HG02759 (cell line): ENCODE results near the gene ZNF593OS.

ENCODE experiments used
- ATAC-seq: cut with Tn5 transposase; IDR thresholded peaks from one replicate; pipeline ENCODE4 v1.9.1; 2021; ENCODE audit warnings: mild to moderate bottlenecking, moderate library complexity; ENCODE audit not compliant: unreplicated experiment

Gene ZNF593OS

DNA sequence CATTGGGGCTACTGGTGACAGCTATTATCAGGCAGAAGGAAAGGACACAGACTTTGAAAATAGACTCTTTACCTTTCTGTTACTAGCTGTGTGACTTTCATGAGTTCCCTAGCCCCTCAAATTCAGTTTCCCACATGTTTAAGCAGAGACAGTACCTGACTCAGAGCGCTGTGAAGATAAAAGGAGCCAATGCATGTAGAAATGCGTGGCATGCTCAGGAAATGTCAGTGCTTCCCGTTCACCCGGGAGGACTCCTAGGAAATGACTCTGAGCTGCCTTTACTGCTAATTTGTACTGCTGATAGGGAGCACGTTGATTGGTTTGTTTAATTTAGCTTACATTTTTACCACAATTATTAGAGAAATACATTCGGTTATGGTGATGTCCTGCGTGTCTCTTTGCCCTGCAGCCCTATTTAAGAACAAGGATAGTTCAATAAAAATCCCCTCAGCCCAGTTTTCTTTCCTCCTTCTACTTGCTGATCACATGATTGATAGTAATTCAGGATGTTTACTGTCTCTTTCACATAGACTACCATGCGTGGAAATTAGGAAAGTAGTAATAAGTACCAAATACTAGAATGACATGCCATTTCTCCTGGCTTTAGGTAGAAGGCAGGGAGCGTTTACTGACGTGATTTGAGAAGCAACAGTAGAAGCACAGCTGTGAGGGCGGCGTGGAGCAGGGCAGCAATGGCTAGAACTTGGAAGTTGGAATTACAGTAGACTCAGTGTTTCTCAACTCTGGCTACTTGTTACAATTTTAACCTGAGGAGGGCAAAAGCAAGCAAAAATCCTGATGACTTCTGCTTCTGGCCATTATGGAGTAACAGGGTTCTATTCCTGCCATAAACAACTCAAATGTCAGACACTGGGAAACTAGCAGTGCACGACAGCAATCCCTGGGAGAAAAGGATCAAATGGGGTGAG is 44.1 kb downstream of the ZNF593OS start:
- no peak for ATAC-seq

DNA sequence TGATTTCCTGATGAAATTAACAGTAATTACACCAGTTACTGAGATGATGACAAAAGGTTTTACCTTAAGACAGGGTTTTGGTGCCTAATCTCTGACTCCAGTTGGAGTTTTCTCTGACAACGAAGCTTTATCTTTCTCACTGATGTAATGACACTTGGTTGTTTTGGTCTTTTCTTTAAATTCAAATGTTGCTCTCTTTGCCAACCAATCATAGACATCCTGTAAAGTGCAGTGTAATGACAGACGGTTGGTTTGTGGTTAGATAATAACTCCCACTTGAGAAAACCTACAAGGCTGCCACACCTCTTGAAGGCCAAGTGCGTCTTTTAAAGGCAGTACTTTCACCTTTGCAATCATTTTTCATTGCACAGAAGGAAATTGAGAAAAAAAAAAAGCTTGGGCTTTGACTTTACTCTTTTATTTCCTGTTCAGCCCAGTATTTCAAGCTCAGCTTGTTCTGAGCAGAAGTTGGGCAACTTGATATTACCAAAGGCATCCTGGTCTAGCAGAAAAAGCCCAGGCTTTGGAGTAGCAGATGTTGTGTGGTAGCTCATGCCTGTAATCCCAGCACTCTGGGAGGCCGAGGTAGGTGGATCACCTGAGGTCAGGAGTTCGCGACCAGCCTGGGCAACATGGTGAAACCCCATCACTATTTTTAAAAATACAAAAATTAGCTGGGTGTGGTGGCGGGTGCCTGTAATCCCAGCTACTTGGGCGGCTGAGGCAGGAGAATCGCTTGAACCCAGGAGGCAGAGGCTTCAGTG is 45.1 kb downstream of the ZNF593OS start:
- peak; percentile 55 for ATAC-seq

DNA sequence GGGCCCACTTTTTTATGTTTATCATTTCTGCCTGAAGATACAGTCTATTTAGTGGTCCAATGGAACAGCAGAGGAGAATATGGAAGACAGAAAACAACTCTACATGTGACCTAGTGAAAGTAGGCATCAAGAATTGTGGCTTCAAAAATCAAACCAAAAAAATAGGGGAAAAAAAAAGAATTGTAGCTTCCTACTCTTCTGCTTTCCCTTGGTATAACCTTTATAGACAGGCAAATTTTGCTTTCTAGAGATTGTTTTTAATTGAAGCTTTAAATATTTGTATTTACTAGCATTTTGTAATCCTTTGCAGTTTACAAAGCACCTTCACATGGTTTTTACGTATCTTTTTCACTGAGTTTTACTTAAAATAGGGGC is 45.7 kb downstream of the ZNF593OS start:
- ATAC-seq, result no peak

DNA sequence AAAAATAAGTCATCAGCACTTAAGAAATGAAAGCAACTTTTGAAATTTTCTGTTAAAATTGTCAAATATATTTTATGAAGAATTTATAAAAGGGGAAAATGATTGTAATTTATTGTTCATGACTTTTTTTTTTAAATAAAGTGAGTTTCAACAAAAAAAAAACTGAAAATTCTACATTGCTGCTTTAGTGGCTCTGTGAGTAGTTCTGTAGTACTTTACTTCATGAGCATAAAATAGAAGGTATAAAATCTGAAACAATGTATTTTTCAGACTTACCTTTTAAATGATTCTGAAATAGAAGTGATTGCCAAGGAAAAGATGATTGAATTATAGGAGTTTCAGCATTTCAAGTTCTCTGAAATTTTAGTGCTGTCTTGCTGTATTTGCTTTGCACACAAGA is 46.2 kb downstream of the ZNF593OS start:
- no peak for ATAC-seq

DNA sequence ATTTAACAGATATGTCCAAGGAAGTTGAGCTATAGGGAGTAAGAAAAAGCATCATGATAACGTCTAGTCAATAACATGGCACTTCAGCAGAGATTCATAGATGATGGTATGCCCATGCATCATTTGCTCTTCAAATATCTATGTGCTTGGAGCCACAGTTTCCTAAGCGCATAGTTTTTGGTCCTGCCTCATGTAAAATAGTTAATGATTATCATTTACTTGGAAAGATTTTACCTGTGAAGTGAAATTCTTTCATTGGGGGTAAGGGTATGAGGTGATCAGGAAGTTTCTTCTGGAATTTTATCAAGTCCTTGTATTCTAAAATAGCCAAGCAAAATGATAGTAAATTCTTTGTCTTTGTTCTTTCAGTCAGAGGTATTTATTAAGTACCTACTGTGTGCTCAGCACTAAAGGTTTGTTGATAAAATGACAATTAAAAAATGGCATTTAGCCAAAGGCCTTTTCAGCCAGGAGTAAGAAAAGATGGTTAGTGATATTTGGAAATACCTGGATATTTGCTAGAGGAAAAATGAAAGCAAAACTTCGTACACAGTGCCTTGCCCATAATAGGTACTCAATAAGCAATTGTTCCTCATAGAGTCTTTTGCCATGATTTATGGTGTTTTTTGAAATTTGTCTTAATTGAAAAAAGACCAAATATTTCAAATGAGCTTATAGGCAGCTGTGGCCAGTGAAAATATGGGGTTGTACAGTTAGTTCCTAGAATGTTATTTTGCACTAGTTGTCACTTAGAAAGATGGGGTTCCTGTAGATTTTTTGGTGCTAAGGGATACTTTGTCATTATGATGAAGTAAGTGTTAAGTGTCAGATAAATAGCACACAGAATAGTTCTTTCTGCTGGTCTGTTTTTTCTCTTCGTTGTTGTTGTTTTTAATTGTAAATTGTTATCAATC is 47.0 kb downstream of the ZNF593OS start:
- ATAC-seq, result no peak

DNA sequence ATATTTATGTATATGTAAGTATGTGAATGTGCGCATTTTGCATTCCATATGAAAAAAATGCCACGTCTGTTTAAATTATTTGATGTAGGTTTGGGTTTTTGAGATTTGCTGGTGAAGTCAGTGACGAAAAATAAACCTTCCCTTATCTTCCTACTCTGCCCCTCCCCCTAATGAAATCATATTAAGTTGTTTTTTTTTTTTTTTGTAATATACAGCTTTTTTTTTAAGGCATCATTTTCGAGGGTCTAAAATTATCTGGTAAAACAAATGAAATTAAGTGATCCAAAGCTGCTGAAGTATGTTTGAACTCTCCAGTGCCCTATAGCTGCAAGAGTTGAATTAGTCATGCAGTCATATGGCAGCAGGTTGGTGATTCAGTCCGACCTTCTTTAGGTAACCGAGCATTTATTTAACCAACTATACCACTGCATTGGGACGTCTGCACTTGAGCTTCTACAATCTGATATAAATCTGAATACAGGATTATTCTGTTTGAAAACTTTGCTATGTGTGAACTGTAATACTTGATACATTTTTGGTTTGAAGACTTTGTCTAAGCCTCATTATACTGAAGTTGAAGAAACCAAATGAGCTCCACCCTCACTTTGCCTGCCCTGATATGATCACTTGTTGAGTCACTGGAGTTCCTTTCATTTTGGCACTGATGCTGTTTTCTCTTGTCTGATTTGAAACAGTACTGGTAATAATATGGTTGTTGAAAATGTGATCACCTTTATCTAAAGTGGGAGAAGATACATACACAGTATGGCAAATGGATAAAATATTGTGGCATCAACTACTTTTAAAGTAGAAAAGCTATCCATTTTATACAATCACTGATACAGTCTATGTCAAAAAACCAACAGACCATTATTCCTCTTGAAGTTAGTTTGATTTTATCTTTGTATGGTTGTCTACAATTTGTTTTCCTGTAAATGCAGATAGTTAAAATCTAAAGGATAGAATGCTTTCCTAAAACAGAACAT is 48.4 kb downstream of the ZNF593OS start:
- ATAC-seq, result no peak

DNA sequence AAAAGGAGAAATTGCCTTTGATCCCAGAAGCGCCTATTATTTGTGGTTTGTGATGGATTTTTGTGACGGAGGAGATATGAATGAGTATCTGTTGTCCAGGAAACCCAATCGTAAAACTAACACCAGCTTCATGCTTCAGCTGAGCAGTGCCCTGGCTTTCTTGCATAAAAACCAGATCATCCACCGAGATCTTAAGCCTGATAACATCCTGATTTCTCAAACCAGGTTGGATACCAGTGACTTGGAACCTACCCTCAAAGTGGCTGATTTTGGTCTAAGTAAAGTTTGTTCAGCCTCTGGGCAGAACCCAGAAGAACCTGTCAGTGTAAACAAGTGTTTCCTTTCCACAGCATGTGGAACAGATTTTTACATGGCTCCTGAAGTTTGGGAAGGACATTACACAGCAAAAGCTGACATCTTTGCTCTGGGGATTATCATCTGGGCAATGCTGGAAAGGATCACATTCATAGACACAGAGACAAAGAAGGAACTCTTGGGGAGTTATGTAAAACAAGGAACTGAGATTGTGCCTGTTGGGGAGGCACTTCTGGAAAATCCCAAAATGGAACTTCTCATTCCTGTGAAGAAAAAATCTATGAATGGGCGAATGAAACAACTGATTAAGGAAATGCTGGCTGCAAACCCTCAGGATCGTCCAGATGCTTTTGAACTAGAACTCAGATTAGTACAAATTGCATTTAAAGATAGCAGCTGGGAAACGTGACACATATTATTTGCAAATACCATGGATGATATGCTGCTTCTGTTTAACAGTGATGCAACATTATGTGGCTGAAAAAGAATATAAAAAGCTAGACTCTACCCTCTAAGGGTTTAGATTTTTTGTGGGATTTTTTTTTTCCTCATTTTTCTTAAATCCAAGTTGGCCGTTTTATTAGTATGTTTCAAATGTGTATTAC is 49.5 kb downstream of the ZNF593OS start:
- ATAC-seq, result no peak

DNA sequence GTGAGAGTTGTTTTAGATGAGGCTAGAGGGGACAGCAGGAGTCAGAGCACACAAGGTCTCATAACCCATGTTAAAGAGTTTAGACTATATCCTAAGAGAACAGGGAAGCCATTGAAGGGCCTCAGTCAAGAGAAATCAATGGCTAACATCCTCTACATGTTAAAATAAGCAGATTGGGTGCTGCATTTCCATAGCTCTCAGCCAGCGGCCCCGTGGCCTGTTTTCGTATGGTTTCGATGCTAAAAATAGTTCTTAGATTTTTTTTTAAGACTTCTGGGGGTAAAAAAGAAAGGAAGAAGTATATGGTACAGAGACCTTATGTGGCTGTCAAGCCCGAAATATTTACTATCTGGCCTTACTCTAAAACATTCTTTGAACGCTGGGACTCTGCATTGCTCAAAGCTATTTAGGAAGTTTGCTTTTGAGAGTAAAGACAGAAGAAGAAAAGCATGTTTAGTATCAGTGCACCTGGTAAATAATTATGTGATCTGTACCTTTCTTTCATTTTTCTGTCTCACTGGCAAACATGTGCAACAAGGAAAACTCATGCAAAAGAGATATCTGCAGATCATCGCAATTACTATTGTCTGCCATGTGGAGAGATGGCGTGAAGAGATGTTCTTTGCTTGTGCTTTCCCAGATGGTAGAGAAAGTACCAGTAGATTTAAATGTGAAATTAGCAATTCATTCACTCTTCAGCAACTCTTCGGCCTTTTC is 51.6 kb downstream of the ZNF593OS start:
- ATAC-seq, result no peak
